ENCODE results near the gene PRPF4.
"Not testable (repeated sequence)": the region's sequence is repeated elsewhere in the genome, so short reads cannot be mapped to it uniquely, and the experiment has no call there.

Gene PRPF4

DNA sequence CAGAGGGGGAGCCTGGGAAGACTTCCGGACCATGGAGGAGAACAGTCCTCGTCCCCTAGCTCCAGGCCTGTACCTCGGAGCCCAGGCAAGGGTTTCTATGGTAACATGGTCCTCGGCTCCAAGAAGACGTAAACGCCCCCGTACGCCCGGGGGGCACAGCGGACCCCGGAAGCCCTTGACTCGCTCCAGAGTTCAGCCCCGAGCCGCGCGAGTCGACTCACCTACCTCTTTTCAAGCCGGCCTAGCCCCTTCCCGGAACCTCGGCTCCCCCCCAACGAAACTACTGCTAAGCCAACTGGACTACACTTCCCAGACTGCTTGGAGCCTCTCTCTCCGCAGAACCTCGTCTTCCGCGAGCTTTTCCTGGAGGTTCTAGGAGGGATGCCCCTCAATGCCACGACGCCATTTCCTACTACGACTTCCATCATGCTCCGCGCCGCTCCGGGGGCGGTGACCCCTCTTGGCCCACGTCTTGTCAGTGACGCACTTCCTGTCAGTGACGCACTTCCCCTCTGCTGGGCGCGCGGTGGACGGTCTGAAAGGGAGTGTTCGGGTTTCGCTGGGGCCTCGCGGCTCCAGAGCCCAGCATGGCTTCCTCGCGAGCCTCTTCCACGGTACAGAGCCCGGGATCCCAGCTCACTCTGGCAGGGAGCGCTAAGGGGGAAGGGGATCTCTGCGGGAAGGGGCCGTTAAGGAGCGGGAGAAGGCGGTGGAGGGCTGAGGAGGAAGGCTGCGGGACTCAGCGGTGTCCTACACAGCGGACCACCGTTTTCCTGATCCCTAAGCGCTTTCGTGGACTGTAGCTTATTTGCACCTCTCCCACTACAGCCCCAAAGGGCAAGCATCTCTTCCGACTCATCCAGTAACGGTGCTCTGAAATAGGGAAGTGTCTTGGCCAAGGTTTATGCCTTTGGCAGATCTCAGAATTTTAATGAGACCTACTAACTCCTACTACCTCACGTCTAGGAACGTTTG lies at the start of gene PRPF4, which contains the start of gene CDC26:
Gene PRPF4, plus strand, starts transcription at position 502 of the 975 bp plus-strand sequence. Its CDS starts 86 bp downstream, at position 588.
Gene CDC26, minus strand, starts transcription at position 416 of the 975 bp plus-strand sequence. CDS start 3,065 bp downstream, outside the sequence.
- DNase-seq, result peak; percentile 93

DNA sequence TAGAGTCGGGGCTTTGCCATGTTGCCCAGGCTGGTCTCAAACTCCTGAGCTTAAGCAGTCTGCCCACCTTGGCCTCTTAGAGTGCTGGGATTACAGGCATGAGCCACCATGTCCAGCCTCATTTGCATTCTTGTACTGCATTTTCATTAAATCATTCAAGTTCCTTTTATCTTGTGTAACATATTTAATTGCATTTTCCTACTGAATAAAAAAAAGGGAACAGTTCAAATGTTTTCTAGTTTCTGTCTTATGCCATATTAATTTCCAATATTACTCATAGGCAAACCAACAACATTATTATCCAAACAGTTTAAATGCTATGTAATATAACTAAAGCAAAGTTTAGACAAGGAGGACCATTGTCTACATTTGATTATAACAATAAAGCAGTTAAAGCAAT lies 48.0 kb upstream of the PRPF4 start:
- DNase-seq, result no peak

DNA sequence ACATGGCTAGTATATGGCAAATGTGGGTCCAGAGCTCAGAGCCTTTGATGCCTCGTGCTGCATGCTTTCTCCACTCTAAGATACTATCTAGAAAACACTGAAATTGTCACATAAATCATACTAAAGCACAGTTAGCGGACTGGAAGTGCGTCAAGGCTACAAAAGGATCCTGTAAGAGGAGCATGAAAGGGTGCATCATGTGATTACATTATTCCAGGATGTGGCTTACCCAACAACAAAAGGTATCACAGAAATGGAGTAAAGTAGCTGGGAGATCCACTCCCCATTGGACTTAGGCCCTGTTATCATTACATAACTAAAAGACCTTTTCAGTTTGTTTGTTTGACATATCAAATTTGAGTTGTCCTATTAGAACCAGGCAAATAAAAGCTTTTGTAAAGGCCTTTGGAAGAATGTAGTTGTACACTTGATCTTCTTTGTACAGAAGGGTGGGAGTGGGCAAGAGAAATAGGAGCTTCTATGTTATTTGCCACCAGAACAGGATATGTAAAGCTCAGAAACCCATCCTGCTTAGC lies 47.3 kb upstream of the PRPF4 start:
- no peak for DNase-seq

DNA sequence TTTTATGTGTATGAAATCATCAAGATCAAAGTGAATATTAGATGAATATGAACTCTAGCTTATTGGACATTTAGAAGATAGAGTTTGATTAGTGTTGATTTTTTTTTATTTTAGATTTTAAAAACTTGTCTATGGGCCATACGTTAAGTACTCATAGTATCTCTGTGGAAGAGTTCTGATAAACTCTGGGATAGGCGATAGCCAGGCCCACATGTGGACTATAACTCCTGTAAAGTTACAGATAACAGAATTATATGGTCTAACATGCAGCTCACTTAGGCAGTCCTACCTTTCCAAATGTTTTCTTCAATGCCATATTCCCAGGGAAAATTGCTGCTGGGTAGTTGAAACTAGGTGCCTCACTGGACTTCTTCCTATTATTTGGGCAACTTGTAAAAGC lies 43.8 kb upstream of the PRPF4 start:
- no peak for DNase-seq

DNA sequence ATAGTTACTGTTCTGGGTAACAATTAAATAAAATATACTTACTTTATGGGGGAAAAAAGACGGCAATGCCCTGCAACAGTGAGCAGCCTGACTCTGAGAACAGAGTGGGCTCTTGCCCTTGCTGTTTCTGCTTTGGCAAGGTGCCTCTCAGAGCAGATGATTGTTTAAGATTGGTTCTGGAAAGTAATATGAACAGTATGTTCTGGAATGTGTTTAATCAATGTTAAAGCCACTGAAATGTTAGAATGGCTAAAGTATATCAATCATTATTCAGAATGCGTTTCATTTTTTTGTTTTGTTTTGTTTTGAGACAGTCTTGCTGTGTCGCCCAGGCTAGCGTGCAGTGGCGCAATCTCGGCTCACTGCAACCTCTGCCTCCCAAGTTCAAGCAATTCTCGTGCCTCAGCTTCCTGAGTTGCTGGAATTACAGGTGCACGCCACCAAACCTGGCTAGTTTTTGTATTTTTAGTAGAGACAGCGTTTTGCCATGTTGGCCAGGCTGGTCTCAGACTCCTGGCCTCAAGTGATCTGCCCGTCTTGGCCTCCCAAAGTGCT lies 39.7 kb upstream of the PRPF4 start:
- DNase-seq, result not testable (repeated sequence)

DNA sequence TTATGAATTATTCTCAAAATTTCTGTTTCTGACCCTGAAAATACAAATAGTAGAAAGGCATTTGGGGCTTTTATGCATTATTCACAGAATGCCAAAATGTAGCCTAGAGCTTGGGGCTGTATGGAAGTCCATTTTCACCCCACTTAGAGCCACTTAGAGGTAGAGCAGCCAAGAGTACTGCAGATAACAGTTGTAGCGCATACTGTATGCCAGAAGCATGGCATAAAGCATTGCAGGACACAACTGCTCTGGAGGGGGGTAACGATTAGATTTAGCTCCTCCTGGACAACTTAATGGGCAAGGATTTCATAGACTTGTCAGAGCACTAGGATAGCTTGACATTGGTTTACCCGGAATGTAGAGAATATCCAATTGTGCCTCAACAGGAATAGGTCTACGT lies 38.4 kb upstream of the PRPF4 start:
- no peak for DNase-seq

DNA sequence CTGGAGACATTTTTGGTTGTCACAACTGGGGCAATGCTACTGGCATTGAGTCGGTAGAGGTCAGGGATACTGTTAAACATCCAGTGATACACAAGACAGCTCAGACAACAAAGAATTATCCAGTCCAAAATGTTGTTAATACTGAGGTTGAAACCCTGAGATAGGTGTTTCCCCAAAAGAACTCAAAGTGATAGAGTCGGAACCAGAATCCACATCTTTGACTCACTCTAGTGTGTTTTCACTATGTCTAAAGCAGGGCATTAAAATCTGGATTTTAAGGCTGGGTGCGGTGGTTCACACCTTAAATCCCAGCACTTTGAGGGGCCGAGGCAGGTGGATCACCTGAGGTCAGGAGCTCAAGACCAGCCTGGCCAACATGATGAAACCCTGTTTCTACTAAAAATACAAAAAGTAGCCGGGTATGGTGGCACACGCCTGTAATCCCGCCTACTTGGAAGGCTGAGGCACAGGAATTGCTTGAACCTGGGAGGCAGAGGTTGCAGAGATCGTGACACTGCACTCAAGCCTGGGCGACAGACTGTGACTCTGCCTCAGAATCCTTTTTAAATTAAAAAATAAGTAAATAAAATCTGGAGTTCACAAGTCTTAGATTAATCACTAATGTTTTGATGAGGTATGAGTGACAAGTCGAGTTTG lies 37.1 kb upstream of the PRPF4 start:
- DNase-seq, result no peak

DNA sequence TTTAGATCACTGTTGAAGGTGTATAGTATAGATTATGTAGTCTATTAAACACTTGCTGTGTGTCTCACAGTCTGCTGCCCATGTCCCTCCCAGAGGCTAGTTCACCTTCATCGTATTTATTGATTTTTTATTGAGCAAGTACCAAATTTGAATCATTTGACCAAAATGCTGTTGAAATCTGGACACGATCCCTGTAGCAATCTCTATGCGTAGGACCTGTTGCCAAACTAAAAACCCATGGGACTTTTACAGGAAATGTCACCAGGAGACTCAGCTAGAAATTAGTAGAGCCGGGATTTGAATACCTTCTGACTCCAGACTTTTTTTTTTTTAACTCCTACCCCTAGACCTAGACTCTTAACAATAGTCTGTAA lies 36.6 kb upstream of the PRPF4 start:
- no peak for DNase-seq

DNA sequence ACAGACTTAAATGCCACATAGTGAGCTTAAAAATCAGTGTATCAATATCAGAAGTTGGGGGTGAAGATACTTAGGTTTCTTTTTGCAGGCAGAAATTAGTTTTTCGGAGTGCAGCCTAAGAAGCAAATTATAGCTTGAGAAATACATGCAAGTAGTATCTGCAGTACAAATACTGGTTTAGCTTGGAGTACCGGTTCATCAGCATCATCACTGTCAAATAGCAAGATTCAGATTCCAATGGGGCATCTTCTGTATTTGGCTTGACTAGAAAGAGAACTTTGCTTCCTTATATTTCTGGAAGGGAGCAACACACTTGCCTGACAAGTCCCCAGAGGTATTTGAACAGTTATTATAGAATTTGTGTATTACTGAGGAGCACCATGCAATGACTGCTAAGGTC lies 34.3 kb upstream of the PRPF4 start:
- no peak for DNase-seq

DNA sequence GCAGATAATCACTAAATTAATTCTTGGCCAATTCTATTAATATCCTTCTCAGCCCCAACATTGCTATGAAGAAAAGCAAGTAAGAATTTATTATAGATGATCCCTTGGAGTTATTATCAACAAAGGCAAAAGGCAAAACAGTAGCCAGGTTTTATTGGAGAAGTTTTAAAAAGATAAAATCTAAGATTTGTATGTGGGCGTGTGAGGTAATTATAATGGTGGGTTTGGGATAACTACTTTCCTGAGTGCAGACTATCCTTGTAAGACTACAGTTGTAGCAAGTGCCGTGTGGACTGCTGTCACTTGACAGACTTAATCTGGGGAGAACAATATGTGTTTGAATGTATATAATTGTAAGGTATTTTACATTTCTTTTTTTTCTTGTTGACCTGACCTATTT lies 30.9 kb upstream of the PRPF4 start:
- no peak for DNase-seq

DNA sequence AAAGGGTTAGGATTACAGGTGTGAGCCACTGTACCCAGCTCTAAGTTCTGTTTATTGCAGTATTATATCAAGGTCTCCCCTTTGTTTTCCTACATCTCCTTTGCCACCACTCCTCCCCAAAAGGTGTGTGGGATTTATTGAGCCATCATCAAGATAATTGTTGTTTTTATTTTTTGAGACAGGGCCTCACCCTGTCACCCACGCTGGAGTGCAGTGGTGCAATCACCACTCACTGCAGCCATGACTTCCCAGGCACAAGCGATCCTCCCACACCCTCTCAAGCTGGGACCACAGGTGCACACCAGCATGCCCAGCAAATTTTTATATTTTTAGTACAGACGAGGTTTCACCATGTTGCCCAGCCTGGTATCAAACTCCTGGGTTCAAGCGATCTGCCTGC lies 29.6 kb upstream of the PRPF4 start:
- no peak for DNase-seq

DNA sequence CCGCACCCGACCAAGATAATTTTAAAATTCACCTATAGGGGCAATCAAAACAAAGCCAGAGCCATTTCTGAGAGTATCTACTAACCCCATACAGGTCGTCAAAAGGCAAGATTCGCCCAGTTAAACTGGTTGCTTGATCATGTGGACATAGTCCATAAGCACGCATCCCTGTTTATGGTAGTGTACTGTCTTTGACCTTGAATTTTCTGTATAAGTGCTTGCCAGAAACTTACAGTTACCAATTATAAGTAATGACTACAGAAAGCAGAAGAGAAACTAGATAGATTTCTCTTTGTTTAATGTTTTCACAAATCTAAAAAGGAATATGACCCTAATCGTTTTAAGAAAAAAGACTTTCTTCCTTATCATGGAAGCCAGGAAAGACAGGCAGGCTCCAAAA lies 28.5 kb upstream of the PRPF4 start:
- no peak for DNase-seq

DNA sequence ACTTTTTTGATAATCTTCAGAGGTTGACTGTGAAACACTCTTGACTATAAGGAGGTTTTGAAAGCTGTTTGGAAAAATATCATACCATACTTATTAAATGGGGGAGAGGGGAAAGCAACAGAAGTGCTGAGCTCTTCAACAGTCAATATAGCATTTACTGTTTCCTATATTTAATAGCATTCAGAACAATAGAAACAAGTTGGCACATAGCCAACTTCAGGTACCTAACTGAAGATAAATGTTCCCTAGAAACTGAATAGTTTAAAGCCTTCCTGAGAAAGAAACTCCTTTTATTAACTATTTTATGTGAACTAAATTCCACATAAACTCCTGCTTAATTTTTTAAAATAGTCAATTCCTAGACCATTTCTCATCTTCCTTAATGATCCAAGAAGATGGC lies 27.8 kb upstream of the PRPF4 start:
- no peak for DNase-seq

DNA sequence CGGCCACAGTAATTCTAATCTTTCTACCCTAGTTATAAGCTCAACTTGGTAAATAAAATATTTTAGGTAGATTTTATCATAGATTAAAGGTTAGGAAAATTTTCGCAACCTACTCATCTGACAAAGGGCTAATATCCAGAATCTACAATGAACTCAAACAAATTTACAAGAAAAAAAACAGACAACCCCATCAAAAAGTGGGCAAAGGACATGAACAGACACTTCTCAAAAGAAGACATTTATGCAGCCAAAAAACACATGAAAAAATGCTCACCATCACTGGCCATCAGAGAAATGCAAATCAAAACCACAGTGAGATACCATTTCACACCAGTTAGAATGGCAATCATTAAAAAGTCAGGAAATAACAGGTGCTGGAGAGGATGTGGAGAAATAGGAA lies 25.8 kb upstream of the PRPF4 start:
- DNase-seq, result not testable (repeated sequence)

DNA sequence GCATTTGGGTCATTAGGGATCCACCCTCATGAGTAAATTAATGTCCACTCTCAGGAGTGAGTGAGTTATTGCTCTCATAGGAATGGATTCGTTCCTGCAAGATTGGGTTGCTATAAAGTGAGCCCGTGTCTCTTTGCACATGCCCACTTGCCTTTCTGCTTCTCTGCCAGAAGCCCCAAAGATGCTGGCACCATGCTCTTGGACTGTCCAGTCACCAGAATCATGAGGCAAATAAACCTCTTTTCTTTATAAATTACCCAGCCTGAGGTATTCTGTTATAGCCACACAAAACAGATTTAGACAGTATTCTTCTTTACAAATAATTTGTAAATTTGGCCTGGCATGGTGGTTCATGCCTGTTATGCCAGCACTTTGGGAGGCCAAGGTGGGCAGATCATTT lies 24.7 kb upstream of the PRPF4 start:
- no peak for DNase-seq

DNA sequence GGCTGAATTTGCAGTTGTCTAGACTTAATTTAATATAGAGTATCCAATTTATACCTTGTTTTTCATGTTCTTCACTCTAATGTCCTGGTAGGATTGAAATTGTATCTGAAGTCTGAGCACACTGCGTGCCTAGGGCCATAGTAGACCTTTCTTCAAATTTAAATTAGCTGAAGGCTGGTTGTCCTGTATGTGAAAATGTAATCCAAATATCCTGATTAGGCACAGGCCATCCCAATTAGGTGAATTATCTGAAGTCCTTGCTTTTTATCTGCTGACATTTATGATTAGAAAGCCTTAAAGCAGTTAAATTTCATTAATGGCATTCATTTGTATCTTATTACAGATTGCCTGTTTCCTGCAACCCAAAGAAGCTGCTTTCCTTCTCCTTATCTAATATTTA lies 20.5 kb upstream of the PRPF4 start:
- no peak for DNase-seq

DNA sequence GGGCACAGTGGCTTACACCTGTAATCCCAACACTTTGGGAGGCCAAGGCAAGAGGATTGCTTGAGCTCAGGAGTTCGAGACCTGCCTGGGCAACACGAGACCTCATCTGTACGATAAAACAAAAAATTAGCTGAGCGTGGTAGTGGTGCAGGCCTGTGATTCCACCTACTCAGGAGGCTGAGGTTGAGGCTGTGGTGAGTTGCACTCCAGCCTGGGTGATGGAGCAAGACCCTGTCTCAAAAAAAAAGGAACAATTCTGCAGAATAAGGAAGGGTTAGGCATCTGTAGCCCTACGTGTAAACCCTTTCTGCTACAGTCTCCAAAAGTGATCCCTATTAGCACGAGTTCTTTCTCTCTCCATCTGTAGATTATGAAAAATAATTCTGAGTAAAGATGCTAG lies 20.0 kb upstream of the PRPF4 start:
- no peak for DNase-seq

DNA sequence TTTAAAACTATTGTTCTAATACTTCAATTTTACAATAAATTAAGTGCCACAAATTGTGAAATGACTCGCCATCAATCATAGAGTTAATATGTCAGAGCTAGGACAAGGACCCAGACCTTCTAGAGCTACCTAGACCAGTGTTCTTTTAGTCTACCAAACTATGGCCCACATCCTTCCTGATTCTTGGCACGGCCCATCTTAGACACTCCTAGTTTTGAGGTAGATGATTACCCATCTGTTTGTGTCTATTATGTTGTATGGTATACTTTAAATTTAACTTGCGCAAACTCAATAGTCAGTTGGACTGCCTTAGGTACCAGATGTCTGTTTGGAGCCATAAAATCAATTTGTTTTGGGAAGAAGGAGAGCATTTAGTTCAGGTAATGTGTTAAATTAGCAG lies 17.6 kb upstream of the PRPF4 start:
- DNase-seq, result no peak

DNA sequence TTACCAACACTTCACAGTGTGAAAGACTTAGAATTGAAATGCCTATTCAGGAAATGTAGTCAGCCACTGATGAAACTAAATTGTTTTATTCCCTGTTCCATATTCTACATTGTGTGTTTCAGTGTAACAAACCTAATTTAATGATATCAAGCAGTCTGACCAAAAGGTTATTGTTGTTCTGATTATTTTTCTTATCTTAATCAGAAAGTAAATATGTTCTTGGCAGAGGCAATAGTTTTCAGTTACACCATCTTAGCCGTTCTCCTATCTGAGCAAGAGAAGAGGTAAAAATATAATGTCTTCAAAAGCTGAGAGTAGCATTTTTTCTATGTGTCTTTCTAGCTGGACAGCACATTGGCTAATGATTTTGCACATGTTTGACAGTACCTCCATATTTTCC lies 17.2 kb upstream of the PRPF4 start:
- no peak for DNase-seq

DNA sequence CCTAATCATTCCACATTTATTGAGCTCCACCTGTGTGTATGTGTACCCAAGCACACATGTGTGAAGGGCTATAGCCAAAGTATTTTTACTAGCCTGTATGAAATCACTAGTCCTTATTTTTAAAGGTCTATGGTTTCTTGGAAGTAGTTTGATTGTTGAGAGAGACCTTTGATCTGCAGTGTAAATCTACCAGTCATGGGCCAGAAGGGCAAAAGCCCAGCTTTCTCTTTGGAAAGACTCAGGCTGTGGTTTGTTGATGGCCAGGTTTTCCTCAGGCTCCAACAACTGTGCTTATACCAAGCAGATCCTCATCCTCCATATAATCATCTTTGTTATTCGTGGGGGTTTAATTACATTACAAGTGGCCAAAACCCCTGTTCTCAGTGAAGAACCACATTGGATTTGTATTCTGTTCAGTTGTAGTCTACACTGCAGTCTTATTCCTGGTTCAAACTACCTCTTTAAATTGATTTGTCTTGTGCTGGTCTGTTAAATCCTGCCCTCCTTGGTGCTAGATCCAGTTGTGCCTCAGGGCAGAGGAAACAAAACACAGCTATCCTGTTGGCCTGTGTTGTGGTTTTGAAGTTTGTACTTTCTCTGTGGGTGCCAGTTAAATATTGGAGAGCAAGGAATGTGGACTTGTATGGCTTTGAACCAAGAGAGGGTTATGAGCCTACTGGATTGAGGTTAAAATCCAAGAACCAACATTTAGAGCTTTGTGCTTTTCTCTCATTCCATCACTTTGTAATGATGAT lies 13.4 kb upstream of the PRPF4 start:
- DNase-seq, result no peak

DNA sequence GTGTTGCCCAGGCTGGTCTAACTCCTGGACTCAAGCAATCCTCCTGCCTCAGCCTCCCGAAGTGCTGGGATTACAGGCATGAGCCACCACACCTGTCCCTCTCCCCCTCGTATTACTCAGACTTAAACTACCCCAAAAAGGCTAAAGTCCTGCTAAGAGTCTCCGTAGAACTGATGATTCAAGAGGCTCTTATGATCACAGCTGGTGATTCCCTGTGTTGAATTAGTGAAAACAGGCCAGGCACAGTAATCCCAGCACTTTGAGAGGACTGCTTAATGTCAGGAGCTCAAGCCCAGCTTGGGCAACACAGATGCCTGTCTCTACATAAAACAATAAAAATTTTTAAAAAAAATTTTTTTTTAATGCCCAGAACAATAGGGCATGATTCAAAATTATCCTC lies 9.3 kb upstream of the PRPF4 start:
- DNase-seq, result no peak

DNA sequence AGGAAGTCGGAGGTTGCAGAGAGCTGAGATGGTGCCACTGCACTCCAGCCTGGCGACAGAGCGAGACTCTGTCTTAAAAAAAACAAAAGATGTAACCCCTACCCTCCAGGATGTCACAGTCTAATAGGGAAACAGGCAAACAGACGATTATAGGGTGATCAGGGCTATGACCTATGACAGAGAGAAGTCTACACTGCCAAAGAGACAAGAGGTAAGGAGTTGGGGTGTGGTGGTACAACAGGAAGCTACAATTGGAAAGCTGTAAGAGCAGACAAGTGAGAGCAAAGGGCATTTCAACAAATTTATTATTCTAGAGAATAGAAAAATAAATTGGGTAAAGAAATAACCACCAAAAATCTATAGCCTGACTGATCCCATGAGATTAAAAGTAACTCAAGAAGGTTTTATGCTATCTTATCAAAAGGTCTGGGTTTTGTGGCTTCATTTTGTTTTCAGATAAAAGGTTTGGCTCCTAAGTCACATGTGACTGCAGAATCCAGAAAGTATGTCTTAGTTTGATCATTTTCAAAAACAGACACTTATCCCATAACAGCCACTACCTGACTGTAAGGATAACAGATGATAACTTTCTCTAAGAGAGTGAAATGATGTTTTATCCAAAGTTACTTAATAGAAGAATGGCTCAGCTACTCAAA lies 7.4 kb upstream of the PRPF4 start:
- no peak for DNase-seq
